Measurements from ENCODE around the gene PLCB4.
A peak's percentile ranks its signal among the peaks of the same experiment; 100 is the strongest.

Gene PLCB4

DNA sequence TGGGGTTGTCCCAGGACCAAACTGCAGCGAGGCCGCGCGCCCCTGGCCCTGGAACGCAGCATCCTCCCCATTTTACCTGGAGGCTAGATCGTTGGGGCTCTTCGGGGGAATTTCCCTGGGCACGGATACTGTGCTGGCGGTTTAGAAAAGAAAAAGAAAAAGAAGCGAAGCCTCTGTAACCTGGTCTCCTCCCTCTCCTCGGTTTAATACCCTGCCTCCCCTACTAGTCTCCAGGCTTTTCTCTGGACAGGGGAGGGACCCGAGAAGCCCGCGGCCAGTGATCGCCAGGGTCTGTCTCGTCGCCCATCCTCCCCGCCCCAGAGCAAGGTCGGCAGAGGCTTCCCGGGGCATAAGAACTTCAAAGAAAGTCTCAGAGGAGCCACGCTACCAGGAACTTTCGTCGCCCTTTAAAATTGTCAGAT lies 439.4 kb downstream of the PLCB4 start:
- TF ChIP-seq POLR2A (IDR thresholded peaks at IDR 0.05; ENCODE audit: low read depth, low read length) (no peak), PAX5 (IDR thresholded peaks at IDR 0.05; ENCODE audit: insufficient read depth, low read length, severe bottlenecking) (no peak), POLR2AphosphoS5 (IDR thresholded peaks at IDR 0.05; ENCODE audit: low read depth, low read length) (no peak), TAF1 (IDR thresholded peaks at IDR 0.05; ENCODE audit: low read depth, low read length) (no peak), POU2F2 (IDR thresholded peaks at IDR 0.05; ENCODE audit: low read depth, low read length) (no peak), SPI1 (IDR thresholded peaks at IDR 0.05; ENCODE audit: low read depth, low read length) (no peak)
- FAIRE-seq (no peak), DNase-seq (ENCODE audit: insufficient read length, low spot score) (peak; percentile 17)

DNA sequence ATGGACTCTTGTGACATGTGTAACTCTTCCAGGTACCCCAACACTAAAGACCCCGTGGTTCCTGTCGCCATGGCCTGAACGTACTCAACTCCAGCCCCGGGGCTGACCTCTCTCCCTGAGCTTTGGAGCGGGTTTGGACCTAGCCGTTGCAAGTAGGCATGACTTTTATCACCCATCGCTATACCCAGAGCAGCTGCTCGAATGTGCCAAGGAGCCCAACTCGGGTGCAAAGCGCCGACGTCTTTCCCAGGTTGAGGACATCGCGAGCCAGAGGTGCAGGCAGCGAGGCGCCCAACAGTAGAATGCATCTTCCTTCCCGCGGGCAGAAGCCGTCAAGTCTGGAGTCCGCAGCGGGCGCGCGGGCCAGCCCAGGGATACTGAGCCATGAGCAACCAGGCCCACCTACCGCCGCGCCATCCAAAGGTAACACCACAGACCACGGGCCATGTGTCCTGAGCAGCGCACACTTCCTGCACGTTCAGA lies 439.9 kb downstream of the PLCB4 start:
- TF ChIP-seq POU2F2 (IDR thresholded peaks at IDR 0.05; ENCODE audit: low read depth, low read length) (no peak), SPI1 (IDR thresholded peaks at IDR 0.05; ENCODE audit: low read depth, low read length) (no peak)
- DNase-seq (ENCODE audit: insufficient read length, low spot score) (no peak), FAIRE-seq (no peak)

DNA sequence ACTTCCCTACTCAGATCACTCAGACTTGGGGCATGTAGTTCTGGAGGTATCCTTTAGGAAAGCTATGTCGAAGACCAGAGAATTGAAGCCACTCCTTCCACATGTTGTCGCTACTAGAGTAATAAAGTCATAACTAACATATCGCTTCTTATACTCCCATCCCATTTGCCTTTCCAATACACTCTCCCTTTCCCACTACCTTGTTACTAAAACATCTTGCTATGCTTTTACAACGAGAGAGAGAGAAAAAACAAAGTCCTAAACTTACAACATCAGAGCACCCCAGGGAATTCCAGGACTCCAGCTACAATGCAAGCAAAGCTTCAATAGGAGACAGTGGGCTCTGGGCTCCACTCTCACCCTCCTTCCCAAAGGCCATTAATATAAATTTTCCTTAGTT lies 440.4 kb downstream of the PLCB4 start:
- TF ChIP-seq POLR2A (IDR thresholded peaks at IDR 0.05; ENCODE audit: low read depth, low read length) (no peak), PAX5 (IDR thresholded peaks at IDR 0.05; ENCODE audit: insufficient read depth, low read length, severe bottlenecking) (no peak), SPI1 (IDR thresholded peaks at IDR 0.05; ENCODE audit: low read depth, low read length) (no peak), POLR2AphosphoS5 (IDR thresholded peaks at IDR 0.05; ENCODE audit: low read depth, low read length) (no peak), TAF1 (IDR thresholded peaks at IDR 0.05; ENCODE audit: low read depth, low read length) (no peak), POU2F2 (IDR thresholded peaks at IDR 0.05; ENCODE audit: low read depth, low read length) (no peak)
- no peak for FAIRE-seq

DNA sequence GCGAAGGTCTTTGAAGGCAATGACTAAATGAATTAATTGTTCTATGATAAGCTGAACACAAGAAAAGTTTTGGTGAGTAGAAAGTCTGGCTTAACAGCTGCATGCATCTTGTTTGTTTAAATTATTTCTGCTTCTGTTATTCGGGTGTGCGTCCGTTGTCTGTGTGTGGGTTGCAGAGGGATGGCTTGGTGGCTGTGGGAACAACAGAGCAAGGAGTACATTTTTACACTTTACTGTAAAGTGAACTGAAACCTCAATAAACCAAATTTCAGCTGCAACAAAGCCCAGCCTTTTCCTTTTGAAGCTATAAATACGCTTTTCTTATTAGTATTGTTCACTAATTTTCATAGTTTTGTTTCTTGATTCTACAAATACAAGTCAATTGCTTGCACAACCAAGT lies 442.0 kb downstream of the PLCB4 start:
- peak; percentile 16 for DNase-seq (ENCODE audit: insufficient read length, low spot score)
- FAIRE-seq: no peak
- peak; percentile 22; the same call in 1 of the 2 replicates for TF ChIP-seq SPI1 (IDR thresholded peaks at IDR 0.05; ENCODE audit: low read depth, low read length)
- TF ChIP-seq POU2F2 (IDR thresholded peaks at IDR 0.05; ENCODE audit: low read depth, low read length): no peak

More for the DNA sequence above, 440.4 kb downstream of the PLCB4 start:
- no peak for DNase-seq (ENCODE audit: insufficient read length, low spot score)

DNA sequence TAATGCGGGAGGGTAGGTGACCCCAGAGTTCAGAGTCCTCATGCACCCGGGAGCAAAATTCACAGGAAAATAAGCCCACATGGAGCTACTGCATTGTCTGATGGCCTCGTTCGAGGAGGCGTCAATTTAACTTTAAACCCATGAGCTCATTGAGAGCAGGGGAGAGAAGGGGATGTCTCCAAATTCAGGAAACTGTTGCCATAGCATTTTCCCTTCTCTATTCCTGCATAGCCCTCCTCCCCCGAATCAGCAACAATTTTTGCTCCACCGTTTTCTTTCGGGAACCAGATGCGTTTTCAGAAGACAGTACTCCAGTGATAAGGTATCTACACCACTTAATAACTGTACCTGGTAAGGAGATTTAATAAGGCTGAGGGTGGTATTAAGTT lies 445.2 kb downstream of the PLCB4 start:
- no peak for FAIRE-seq
- no peak for TF ChIP-seq SPI1 (IDR thresholded peaks at IDR 0.05; ENCODE audit: low read depth, low read length)
- no peak for TF ChIP-seq POU2F2 (IDR thresholded peaks at IDR 0.05; ENCODE audit: low read depth, low read length)
- TF ChIP-seq TAF1 (IDR thresholded peaks at IDR 0.05; ENCODE audit: low read depth, low read length): no peak
- no peak for TF ChIP-seq POLR2A (IDR thresholded peaks at IDR 0.05; ENCODE audit: low read depth, low read length)
- TF ChIP-seq POLR2AphosphoS5 (IDR thresholded peaks at IDR 0.05; ENCODE audit: low read depth, low read length): no peak
- no peak for TF ChIP-seq PAX5 (IDR thresholded peaks at IDR 0.05; ENCODE audit: insufficient read depth, low read length, severe bottlenecking)

DNA sequence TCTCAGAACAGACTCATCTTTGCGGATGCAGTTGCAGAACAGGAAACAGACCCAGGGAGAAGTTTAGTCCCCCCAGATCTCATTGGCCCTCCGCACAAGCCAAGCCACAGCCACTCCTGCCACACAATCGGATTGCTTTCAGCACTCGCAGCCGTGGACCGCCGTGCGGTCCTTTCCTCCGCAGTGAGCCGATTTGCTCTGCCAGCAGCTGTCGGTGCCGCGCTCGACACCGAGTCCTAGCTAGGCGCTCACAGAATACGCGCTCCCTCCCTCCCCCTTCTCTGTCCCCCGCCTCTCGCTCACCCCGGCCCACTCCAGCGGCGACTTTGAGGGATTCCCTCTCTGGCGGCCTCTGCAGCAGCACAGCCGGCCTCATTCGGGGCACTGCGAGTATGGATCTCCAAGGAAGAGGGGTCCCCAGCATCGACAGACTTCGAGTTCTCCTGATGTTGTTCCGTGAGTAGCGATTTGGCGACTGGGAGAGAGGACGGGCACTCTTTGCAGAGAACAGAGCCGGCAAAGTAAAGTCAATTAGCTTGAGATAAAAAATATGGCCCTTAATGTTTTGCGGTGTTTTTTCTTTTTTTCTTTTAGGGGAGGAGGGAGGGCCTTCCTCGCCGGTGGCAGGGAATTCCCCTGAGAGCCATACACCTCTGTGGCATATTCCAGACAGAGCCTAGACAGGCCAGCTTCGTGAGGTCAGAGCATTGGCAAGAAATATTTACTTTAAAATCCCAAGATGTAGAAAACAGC lies 445.8 kb downstream of the PLCB4 start, which contains the start of gene LAMP5:
LAMP5 (plus strand) TSS at position 130 of the 753 bp plus-strand sequence; CDS start at position 393, 263 bp downstream.
- FAIRE-seq (no peak), DNase-seq (ENCODE audit: insufficient read length, low spot score) (no peak)
- TF ChIP-seq SPI1 (IDR thresholded peaks at IDR 0.05; ENCODE audit: low read depth, low read length) (no peak), POU2F2 (IDR thresholded peaks at IDR 0.05; ENCODE audit: low read depth, low read length) (no peak), PAX5 (IDR thresholded peaks at IDR 0.05; ENCODE audit: insufficient read depth, low read length, severe bottlenecking) (no peak), POLR2A (IDR thresholded peaks at IDR 0.05; ENCODE audit: low read depth, low read length) (no peak), TAF1 (IDR thresholded peaks at IDR 0.05; ENCODE audit: low read depth, low read length) (no peak), POLR2AphosphoS5 (IDR thresholded peaks at IDR 0.05; ENCODE audit: low read depth, low read length) (no peak)

More for the DNA sequence above, 445.2 kb downstream of the PLCB4 start:
- no peak for DNase-seq (ENCODE audit: insufficient read length, low spot score)

DNA sequence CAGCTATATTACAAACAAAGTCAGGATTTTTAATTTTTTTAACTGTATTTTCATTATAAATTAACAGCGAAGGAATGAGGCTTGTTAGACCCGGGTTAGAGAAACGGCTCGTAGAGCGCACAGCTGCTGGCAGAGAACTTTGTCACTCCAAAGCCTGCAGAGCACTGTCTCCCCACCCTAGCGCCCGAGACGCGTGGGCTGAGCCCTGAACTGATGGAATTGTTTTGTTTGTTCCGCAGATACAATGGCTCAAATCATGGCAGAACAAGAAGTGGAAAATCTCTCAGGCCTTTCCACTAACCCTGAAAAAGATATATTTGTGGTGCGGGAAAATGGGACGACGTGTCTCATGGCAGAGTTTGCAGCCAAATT lies 446.3 kb downstream of the PLCB4 start:
- FAIRE-seq: no peak
- TF ChIP-seq SPI1 (IDR thresholded peaks at IDR 0.05; ENCODE audit: low read depth, low read length): no peak
- TF ChIP-seq POLR2AphosphoS5 (IDR thresholded peaks at IDR 0.05; ENCODE audit: low read depth, low read length): no peak
- no peak for TF ChIP-seq PAX5 (IDR thresholded peaks at IDR 0.05; ENCODE audit: insufficient read depth, low read length, severe bottlenecking)
- TF ChIP-seq TAF1 (IDR thresholded peaks at IDR 0.05; ENCODE audit: low read depth, low read length): no peak
- TF ChIP-seq POU2F2 (IDR thresholded peaks at IDR 0.05; ENCODE audit: low read depth, low read length): no peak
- DNase-seq (ENCODE audit: insufficient read length, low spot score): no peak

DNA sequence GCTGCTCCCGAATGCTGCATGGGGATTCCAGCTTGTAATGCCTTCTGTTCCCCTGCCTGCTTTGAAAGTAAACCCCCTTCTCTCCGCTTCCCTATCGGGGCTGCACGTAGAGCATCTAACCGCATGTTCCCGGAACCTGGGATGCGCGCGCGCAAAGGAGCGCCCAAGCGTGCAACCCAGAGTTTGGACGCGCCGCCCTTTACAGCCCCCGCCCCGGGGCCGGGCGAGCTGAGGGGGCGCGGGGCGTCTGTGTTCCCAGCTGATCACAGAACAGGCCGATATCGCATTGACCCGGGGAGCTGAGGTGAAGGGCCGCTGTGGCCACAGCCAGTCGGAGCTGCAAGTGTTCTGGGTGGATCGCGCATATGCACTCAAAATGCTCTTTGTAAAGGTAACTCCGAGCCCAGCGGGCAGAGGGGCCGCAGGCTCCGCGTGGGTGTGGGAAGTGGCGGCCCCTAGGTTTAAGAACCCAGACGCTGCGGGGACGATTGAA lies 446.9 kb downstream of the PLCB4 start:
- no peak for DNase-seq (ENCODE audit: insufficient read length, low spot score)
- TF ChIP-seq PAX5 (IDR thresholded peaks at IDR 0.05; ENCODE audit: insufficient read depth, low read length, severe bottlenecking) (no peak), POLR2AphosphoS5 (IDR thresholded peaks at IDR 0.05; ENCODE audit: low read depth, low read length) (no peak), SPI1 (IDR thresholded peaks at IDR 0.05; ENCODE audit: low read depth, low read length) (no peak), POLR2A (IDR thresholded peaks at IDR 0.05; ENCODE audit: low read depth, low read length) (no peak), POU2F2 (IDR thresholded peaks at IDR 0.05; ENCODE audit: low read depth, low read length) (no peak), TAF1 (IDR thresholded peaks at IDR 0.05; ENCODE audit: low read depth, low read length) (no peak)
- no peak for FAIRE-seq

DNA sequence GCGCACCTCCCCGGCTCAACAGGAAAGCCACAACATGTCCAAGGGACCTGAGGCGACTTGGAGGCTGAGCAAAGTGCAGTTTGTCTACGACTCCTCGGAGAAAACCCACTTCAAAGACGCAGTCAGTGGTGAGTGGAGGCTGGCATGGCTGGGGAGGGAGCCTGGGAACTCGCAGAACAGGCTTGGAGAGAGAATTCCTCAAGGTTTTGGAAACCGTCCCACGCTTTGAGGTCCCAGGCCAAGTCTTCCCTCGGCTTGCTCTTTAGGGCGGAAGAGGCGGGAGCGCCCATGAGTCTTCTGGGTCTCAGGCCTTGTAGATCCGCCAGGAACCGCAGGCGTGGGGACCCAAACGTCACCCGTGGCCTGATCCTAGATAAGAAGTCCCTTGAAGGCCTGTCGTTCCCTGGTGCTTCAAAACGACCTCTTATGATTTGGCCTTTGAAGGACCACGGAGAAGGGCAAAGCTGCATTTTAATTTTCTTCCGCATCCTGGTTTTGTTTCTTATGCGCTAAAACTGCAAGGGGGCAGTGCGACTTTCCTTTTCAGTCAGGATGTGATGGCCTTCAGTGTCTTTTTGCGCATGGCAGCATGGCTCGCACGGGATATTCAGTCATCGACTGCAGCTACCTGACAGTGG lies 447.5 kb downstream of the PLCB4 start:
- no peak for DNase-seq (ENCODE audit: insufficient read length, low spot score)
- FAIRE-seq: no peak

More for the DNA sequence above, 447.5 kb downstream of the PLCB4 start:
- TF ChIP-seq TAF1 (IDR thresholded peaks at IDR 0.05; ENCODE audit: low read depth, low read length): no peak
- TF ChIP-seq POLR2A (IDR thresholded peaks at IDR 0.05; ENCODE audit: low read depth, low read length): no peak
- TF ChIP-seq POLR2AphosphoS5 (IDR thresholded peaks at IDR 0.05; ENCODE audit: low read depth, low read length): no peak
- TF ChIP-seq PAX5 (IDR thresholded peaks at IDR 0.05; ENCODE audit: insufficient read depth, low read length, severe bottlenecking): no peak
- no peak for TF ChIP-seq SPI1 (IDR thresholded peaks at IDR 0.05; ENCODE audit: low read depth, low read length)
- no peak for TF ChIP-seq POU2F2 (IDR thresholded peaks at IDR 0.05; ENCODE audit: low read depth, low read length)
